ENCODE results near the gene DCUN1D1.

Gene DCUN1D1

GRCh38 chr3:182906036-182906435 is 74.3 kb downstream of the DCUN1D1 start:
- in situ Hi-C loops (cut with MboI; ENCODE audit: low pct_unique_long_range_greater_than_20kb, low sequenced_read_pairs), result no loop called here
- DNase-seq, result no peak

GRCh38 chr3:182905623-182906022 is 74.7 kb downstream of the DCUN1D1 start:
- in situ Hi-C loops (cut with MboI; ENCODE audit: low pct_unique_long_range_greater_than_20kb, low sequenced_read_pairs), result no loop called here

GRCh38 chr3:182904164-182904563 is 76.2 kb downstream of the DCUN1D1 start:
- DNase-seq, result no peak
- in situ Hi-C loops (cut with MboI; ENCODE audit: low pct_unique_long_range_greater_than_20kb, low sequenced_read_pairs), result no loop called here

More at GRCh38 chr3:182905623-182906022, 74.7 kb downstream of the DCUN1D1 start:
- no peak for DNase-seq

GRCh38 chr3:182902236-182902635 is 78.1 kb downstream of the DCUN1D1 start:
- no peak for DNase-seq
- in situ Hi-C loops (cut with MboI; ENCODE audit: low pct_unique_long_range_greater_than_20kb, low sequenced_read_pairs), result no loop called here

- in situ Hi-C loops (cut with MboI; ENCODE audit: low pct_unique_long_range_greater_than_20kb, low sequenced_read_pairs), result no loop called here
- no peak for DNase-seq
Observed at GRCh38 chr3:182896553-182896952, 83.8 kb downstream of the DCUN1D1 start.

GRCh38 chr3:182895513-182896112 is 84.7 kb downstream of the DCUN1D1 start:
- in situ Hi-C loops (cut with MboI; ENCODE audit: low pct_unique_long_range_greater_than_20kb, low sequenced_read_pairs), result no loop called here
- no peak for DNase-seq

- DNase-seq, result no peak
- in situ Hi-C loops (cut with MboI; ENCODE audit: low pct_unique_long_range_greater_than_20kb, low sequenced_read_pairs), result no loop called here
Observed at GRCh38 chr3:182892226-182892625, 88.1 kb downstream of the DCUN1D1 start.

- in situ Hi-C loops (cut with MboI; ENCODE audit: low pct_unique_long_range_greater_than_20kb, low sequenced_read_pairs), result no loop called here
- no peak for DNase-seq
Observed at GRCh38 chr3:182891364-182891763, 89.0 kb downstream of the DCUN1D1 start.

- in situ Hi-C loops (cut with MboI; ENCODE audit: low pct_unique_long_range_greater_than_20kb, low sequenced_read_pairs), result no loop called here
- no peak for DNase-seq
Observed at GRCh38 chr3:182889948-182890629, 90.2 kb downstream of the DCUN1D1 start.

Data from KBM-7 (cell line).